Loucy (cell line): Measurements from ENCODE around the gene PRLHR.

ENCODE experiments used
- H2AFZ ChIP-seq: fragments of 200-600 bp; sonication (generic); 2 replicates; pipeline ENCODE4 v1.6.0; 2016; ENCODE audit warnings: antibody characterized with exemption, mild to moderate bottlenecking, low read length, moderate library complexity
- H3F3A ChIP-seq: fragments of 200-600 bp; 2 replicates; pipeline ENCODE4 v1.6.0; 2016; ENCODE audit warnings: antibody characterized with exemption, low read depth, mild to moderate bottlenecking
- H3K27me3 ChIP-seq: fragments of 200-600 bp; sonication (generic); 2 replicates; pipeline ENCODE4 v1.6.1; 2014; ENCODE audit warnings: low read length, mild to moderate bottlenecking; ENCODE audit not compliant: insufficient read depth, poor library complexity, severe bottlenecking
- H3K36me3 ChIP-seq: fragments of 200-600 bp; sonication (generic); 2 replicates; pipeline ENCODE4 v1.6.1; 2016; ENCODE audit warnings: low read length; ENCODE audit not compliant: insufficient read depth
- H3K4me1 ChIP-seq: fragments of 200-600 bp; sonication (generic); 2 replicates; pipeline ENCODE4 v1.5.1; 2014; ENCODE audit warnings: low read length, mild to moderate bottlenecking; ENCODE audit not compliant: insufficient read depth, poor library complexity, severe bottlenecking
- H3K4me2 ChIP-seq: fragments of 200-600 bp; sonication (generic); 2 replicates; pipeline ENCODE4 v1.6.0; 2014; ENCODE audit warnings: antibody characterized with exemption, low read length, low read depth, mild to moderate bottlenecking; ENCODE audit not compliant: poor library complexity, severe bottlenecking
- H3K4me3 ChIP-seq: fragments of 200-600 bp; sonication (generic); 2 replicates; pipeline ENCODE4 v1.5.1; 2014; ENCODE audit warnings: low read length, mild to moderate bottlenecking, mixed read lengths; ENCODE audit not compliant: poor library complexity, severe bottlenecking
- H3K79me2 ChIP-seq: fragments of 200-600 bp; sonication (generic); 2 replicates; pipeline ENCODE4 v1.6.1; 2014; ENCODE audit warnings: low read length; ENCODE audit not compliant: insufficient read depth
- H3K9ac ChIP-seq: fragments of 200-600 bp; sonication (generic); 2 replicates; pipeline ENCODE4 v1.6.0; 2014; ENCODE audit warnings: mild to moderate bottlenecking, low read depth, low read length, moderate library complexity; ENCODE audit not compliant: poor library complexity, severe bottlenecking
- H3K9me2 ChIP-seq: fragments of 200-600 bp; sonication (generic); replicated peaks from 2 replicates; pipeline ENCODE4 v1.6.1; 2016; ENCODE audit warnings: low read depth, low read length, mixed read lengths
- H3K9me3 ChIP-seq: fragments of 200-600 bp; sonication (generic); 2 replicates; pipeline ENCODE4 v1.6.1; 2014; ENCODE audit warnings: mild to moderate bottlenecking, antibody characterized with exemption, low read length, low read depth; ENCODE audit not compliant: insufficient read depth
- H4K20me1 ChIP-seq: fragments of 200-600 bp; sonication (generic); 2 replicates; pipeline ENCODE4 v1.6.0; 2014; ENCODE audit warnings: antibody characterized with exemption, low read length, mild to moderate bottlenecking; ENCODE audit not compliant: insufficient read depth, poor library complexity, severe bottlenecking
- CTCF ChIP-seq: fragments of 200-600 bp; sonication (generic); conservative IDR thresholded peaks from 2 replicates; pipeline ENCODE4 v1.5.1; 2014; ENCODE audit warnings: mild to moderate bottlenecking, antibody characterized with exemption, low read length
- EZH2phosphoT487 ChIP-seq: fragments of 200-600 bp; IDR thresholded peaks from 2 replicates; pipeline ENCODE4 v1.6.1; 2018; ENCODE audit warnings: antibody characterized with exemption, mild to moderate bottlenecking, moderate library complexity, borderline replicate concordance

Gene PRLHR

GRCh38 chr10:118571123-118571522, 24.3 kb downstream of the PRLHR start:
- Histone ChIP-seq H3K36me3 (no peaks in the 10 kb centered on the region), H3K9me2 (no peaks in the 10 kb centered on the region), H3K79me2 (no peaks in the 10 kb centered on the region), H3K4me1 (no peaks in the 10 kb centered on the region), H3K9me3 (no peaks in the 10 kb centered on the region), H3K4me2 (no peak overlapping the region), H4K20me1 (no peaks in the 10 kb centered on the region), H3K9ac (no peak overlapping the region), H2AFZ (no peak overlapping the region), H3K4me3 (no peak overlapping the region), H3K27me3 (no peaks in the 10 kb centered on the region), H3F3A (no peaks in the 10 kb centered on the region)
- TF ChIP-seq EZH2phosphoT487 (no peak), CTCF (no peak)

GRCh38 chr10:118570591-118570990, 24.9 kb downstream of the PRLHR start:
- no peak overlapping the region for H2AFZ ChIP-seq
- H3K4me2 ChIP-seq, result no peak overlapping the region
- no peaks in the 10 kb centered on the region for H3K79me2 ChIP-seq
- no peaks in the 10 kb centered on the region for H4K20me1 ChIP-seq
- H3K27me3 ChIP-seq, result no peaks in the 10 kb centered on the region
- no peaks in the 10 kb centered on the region for H3K9me3 ChIP-seq
- no peak for TF ChIP-seq CTCF
- TF ChIP-seq EZH2phosphoT487, result no peak
- H3K36me3 ChIP-seq, result no peaks in the 10 kb centered on the region
- H3K4me3 ChIP-seq, result no peak overlapping the region
- no peaks in the 10 kb centered on the region for H3F3A ChIP-seq
- no peaks in the 10 kb centered on the region for H3K4me1 ChIP-seq
- H3K9me2 ChIP-seq, result no peaks in the 10 kb centered on the region
- H3K9ac ChIP-seq, result no peak overlapping the region

- no peaks in the 10 kb centered on the region for H3K36me3 ChIP-seq
- TF ChIP-seq CTCF (no peak), EZH2phosphoT487 (no peak)
- no peak overlapping the region for H3K4me3 ChIP-seq
- H3K9me3 ChIP-seq, result no peaks in the 10 kb centered on the region
- no peaks in the 10 kb centered on the region for H3K4me1 ChIP-seq
- H3K9ac ChIP-seq, result no peak overlapping the region
- no peaks in the 10 kb centered on the region for H3K79me2 ChIP-seq
- H2AFZ ChIP-seq, result no peak overlapping the region
- no peaks in the 10 kb centered on the region for H4K20me1 ChIP-seq
- H3K4me2 ChIP-seq, result no peak overlapping the region
- no peaks in the 10 kb centered on the region for H3F3A ChIP-seq
- no peaks in the 10 kb centered on the region for H3K27me3 ChIP-seq
- H3K9me2 ChIP-seq, result no peaks in the 10 kb centered on the region
These were observed 25.6 kb downstream of the PRLHR start for GRCh38 chr10:118569882-118570252.
